Endothelial cell of umbilical vein (primary cell): ENCODE results near the gene SLC38A1. TPM values are rescaled to one million over a fixed set of nuclear protein-coding genes. Genes with fewer than 3 reads are reported as not detected.

Experiments
- BruUV-seq: library from RNA; stranded (reverse); fragments of 400-500 nt; replicated peaks from 2 replicates; lab custom pipeline; 2021; lab: Mats Ljungman, UMichigan
- CTCF ChIA-PET: fragments of 300-600, 350-600 bp; sonication (Branson Sonifier 250); formaldehyde crosslinking; loops from one replicate; lab custom pipeline; 2021; ENCODE audit warnings: antibody characterized with exemption, inconsistent platforms; lab: Charles Lee
- POLR2A ChIA-PET: fragments of 300-600, 350-600 bp; sonication (Branson Sonifier 250); formaldehyde crosslinking; loops from one replicate; lab custom pipeline; 2021; ENCODE audit warnings: antibody characterized with exemption, inconsistent platforms; lab: Charles Lee
- DNase-seq: peaks from one replicate; pipeline ENCODE4 v3.0.0-alpha.2; 2011; ENCODE audit warnings: low read depth, low spot score
- FAIRE-seq: peaks from 2 replicates; lab custom pipeline; 2011; peaks lifted over from hg19 to GRCh38; lab: Jason Lieb, UNC
- H2AFZ ChIP-seq: 2 replicates; pipeline ENCODE4 v1.6.0; 2012; ENCODE audit warnings: low read depth, low read length, control low read depth, inconsistent platforms
- H3K27ac ChIP-seq: 2 replicates; pipeline ENCODE4 v1.5.1; 2011; ENCODE audit warnings: low read depth, mild to moderate bottlenecking, control low read depth, low read length, moderate library complexity; ENCODE audit not compliant: insufficient read depth
- H3K27me3 ChIP-seq, 2 experiments: 2 replicates each; pipeline versions ENCODE4 v1.6.0 to v1.6.1; 2011; ENCODE audit warnings: low read length in 2 of 2, mixed read lengths in 1 of 2; ENCODE audit not compliant: control insufficient read depth in 2 of 2, insufficient read depth in 2 of 2
- H3K36me3 ChIP-seq, 2 experiments: 2 replicates in 1 of 2; 3 replicates in 1 of 2; pipeline ENCODE4 v1.5.1; 2011; ENCODE audit warnings: low read length in 2 of 2, mild to moderate bottlenecking in 1 of 2, moderate library complexity in 1 of 2; ENCODE audit not compliant: control insufficient read depth in 2 of 2, insufficient read depth in 2 of 2; ENCODE audit errors: extremely low read depth in 1 of 2
- H3K4me1 ChIP-seq: 3 replicates; pipeline ENCODE4 v1.5.1; 2011; ENCODE audit warnings: mild to moderate bottlenecking, low read length; ENCODE audit not compliant: control insufficient read depth, insufficient read depth; ENCODE audit errors: extremely low read depth
- H3K4me2 ChIP-seq: 2 replicates; pipeline ENCODE4 v1.6.1; 2011; ENCODE audit warnings: low read length, control low read depth, mixed read lengths; ENCODE audit not compliant: insufficient read depth
- H3K4me3 ChIP-seq, 3 experiments: fragments of 200-600 bp in 1 of 3; sonication (generic), shearing (Covaris generic) in 1 of 3; replicated peaks in 1 of 3; 2 replicates each; pipeline ENCODE4 v1.5.1; 2011 to 2016; ENCODE audit warnings: control low read depth in 3 of 3, low read length in 3 of 3, mild to moderate bottlenecking in 2 of 3, inconsistent platforms in 1 of 3, low read depth in 1 of 3, moderate library complexity in 1 of 3; ENCODE audit not compliant: insufficient read depth in 1 of 3
- H3K79me2 ChIP-seq: 2 replicates; pipeline ENCODE4 v1.6.0; 2012; ENCODE audit warnings: low read length, inconsistent platforms; ENCODE audit not compliant: control insufficient read depth, insufficient read depth
- H3K9ac ChIP-seq: replicated peaks from 2 replicates; pipeline ENCODE3; 2011; ENCODE audit warnings: low read length, control low read depth; ENCODE audit not compliant: insufficient read depth; ENCODE audit errors: extremely low read depth
- H3K9me1 ChIP-seq: replicated peaks from 3 replicates; pipeline ENCODE4 v1.6.0; 2011; ENCODE audit warnings: mild to moderate bottlenecking, low read length; ENCODE audit not compliant: control insufficient read depth, insufficient read depth; ENCODE audit errors: extremely low read depth
- H3K9me3 ChIP-seq: replicated peaks from 2 replicates; pipeline ENCODE4 v1.5.1; 2012; ENCODE audit warnings: low read length, inconsistent platforms; ENCODE audit not compliant: control insufficient read depth, insufficient read depth
- H4K20me1 ChIP-seq: replicated peaks from 2 replicates; pipeline ENCODE3; 2011; ENCODE audit warnings: mild to moderate bottlenecking, low read length; ENCODE audit not compliant: control insufficient read depth, insufficient read depth; ENCODE audit errors: extremely low read depth
- CTCF ChIP-seq, 2 donors: IDR thresholded peaks; 1 replicate in 1 of 2; 2 replicates in 1 of 2; pipeline ENCODE4 v1.5.1; 2011; ENCODE audit warnings: low read length in 2 of 2, mild to moderate bottlenecking in 2 of 2, moderate library complexity in 2 of 2, control low read depth in 1 of 2, inconsistent platforms in 1 of 2, low read depth in 1 of 2; ENCODE audit not compliant: insufficient read depth in 1 of 2; ENCODE audit errors: extremely low read depth in 1 of 2
- EZH2 ChIP-seq: IDR thresholded peaks from 2 replicates; pipeline ENCODE4 v1.6.1; 2012; ENCODE audit warnings: borderline replicate concordance, low read depth, mild to moderate bottlenecking, moderate library complexity, low read length, inconsistent platforms; ENCODE audit not compliant: severe bottlenecking
- FOS ChIP-seq: IDR thresholded peaks from 2 replicates; pipeline ENCODE4 v1.6.1; 2011; ENCODE audit warnings: mild to moderate bottlenecking, low read length, moderate library complexity, borderline replicate concordance; ENCODE audit not compliant: insufficient read depth
- GATA2 ChIP-seq: IDR thresholded peaks from 2 replicates; pipeline ENCODE4 v1.7.0; 2011; ENCODE audit warnings: low read depth, mild to moderate bottlenecking, moderate library complexity, mixed read lengths, low read length; ENCODE audit not compliant: insufficient read length, insufficient read depth
- JUN ChIP-seq: IDR thresholded peaks from 2 replicates; pipeline ENCODE4 v1.6.1; 2011; ENCODE audit warnings: borderline replicate concordance, low read depth; ENCODE audit not compliant: insufficient read length, insufficient read depth
- MYC ChIP-seq: IDR thresholded peaks from one replicate; pipeline ENCODE4 v1.6.1; 2011; ENCODE audit warnings: mild to moderate bottlenecking, low read depth, low read length
- POLR2A ChIP-seq: IDR thresholded peaks from 2 replicates; pipeline ENCODE4 v1.6.1; 2012; ENCODE audit warnings: low read depth, mild to moderate bottlenecking, control low read depth, low read length
- POLR2AphosphoS5 ChIP-seq: IDR thresholded peaks from 2 replicates; pipeline ENCODE4 v1.6.1; 2012; ENCODE audit warnings: low read depth, mild to moderate bottlenecking, control low read depth, low read length, moderate library complexity; ENCODE audit not compliant: insufficient read depth
- dilution Hi-C: fragments of 300-500 bp; cut with MboI; formaldehyde crosslinking; loops from one replicate; pipeline ENCODE4 v1.15.0; 2019; ENCODE audit warnings: low sequenced_read_pairs; ENCODE audit not compliant: extremely low pct_ligation_motif_present
- intact Hi-C: fragments of 100-400 bp; cut with micrococcal nuclease; formaldehyde crosslinking; loops from one replicate; pipeline ENCODE4 v1.10.0; 2022
- polyA plus RNA-seq, 4 experiments: library from polyadenylated mRNA; depleted of rRNA in 3 of 4; stranded (reverse) in 3 of 4; unstranded in 1 of 4; fragments of >200 nt; gene quantifications; 2 replicates each; pipeline versions ENCODE4 v1.2.1 to v1.2.3, GENCODE V29; 2011 to 2012; ENCODE audit warnings: missing spikeins in 1 of 4
- total RNA-seq: library from RNA; stranded (reverse); gene quantifications from 2 replicates; pipeline ENCODE4 v1.2.3, GENCODE V29; 2021
- TF ChIP-seq, protein P1 (sequence below): IDR thresholded peaks from 2 replicates; pipeline ENCODE4 v1.6.1; 2011; ENCODE audit not compliant: insufficient read depth, insufficient read length

Gene SLC38A1
- total and polyA plus RNA-seq, 2 donors (not counting 3 experiments of a cell fraction or from before 2014, with no cell fraction given), result 23.6 to 86.4 TPM

GRCh38 chr12:46259713-46260112 is 9.1 kb downstream of the SLC38A1 start:
- no peaks in the 10 kb centered on the region for H3K36me3 ChIP-seq
- H3K4me3 ChIP-seq, result no peak overlapping the region
- H3K9ac ChIP-seq, result no peak overlapping the region
- H2AFZ ChIP-seq, result no peak overlapping the region
- DNase-seq (no peak), FAIRE-seq (no peak)
- peaks cover 98% of the 10 kb centered on the region for H3K79me2 ChIP-seq
- dilution Hi-C loops, result no loop called here
- POLR2A ChIA-PET, result interaction anchor here (0.6 kb wide), 1 partner anchor 39 kb away, joined by 3 read pairs; no protein-coding TSS in a partner anchor
- CTCF ChIA-PET, result no interaction called here
- TF ChIP-seq FOS (no peak), GATA2 (no peak), POLR2AphosphoS5 (no peak), MYC (no peak), POLR2A (no peak), JUN (no peak), EZH2 (no peak), CTCF (IDR thresholded peaks at IDR 0.05; ENCODE audit: extremely low read depth in 1 of 2, insufficient read depth in 1 of 2, low read depth in 1 of 2, low read length in 2 of 2) (no peak)
- TF ChIP-seq, protein P1, sequence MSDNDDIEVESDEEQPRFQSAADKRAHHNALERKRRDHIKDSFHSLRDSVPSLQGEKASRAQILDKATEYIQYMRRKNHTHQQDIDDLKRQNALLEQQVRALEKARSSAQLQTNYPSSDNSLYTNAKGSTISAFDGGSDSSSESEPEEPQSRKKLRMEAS, result no peak
- H3K4me2 ChIP-seq, result no peak overlapping the region
- no TSS peak for BruUV-seq
- H4K20me1 ChIP-seq, result peaks cover 2% of the 10 kb centered on the region
- no peaks in the 10 kb centered on the region for H3K4me1 ChIP-seq
- no peak overlapping the region for H3K27ac ChIP-seq
- H3K9me1 ChIP-seq, result no peaks in the 10 kb centered on the region
- no peaks in the 10 kb centered on the region for H3K9me3 ChIP-seq
- intact Hi-C loops, result loop anchor here (10.0 kb wide), 1 partner anchor 135 kb away; no protein-coding TSS in a partner anchor
- no peaks in the 10 kb centered on the region for H3K27me3 ChIP-seq
